K562 (cell line): Measurements from ENCODE around the gene HES3. TPM values are rescaled to one million over a fixed set of nuclear protein-coding genes. Genes with fewer than 3 reads are reported as not detected.

Source experiments
- GATAD2B ChIP-seq: fragments of 450-650 bp; IDR thresholded peaks from 2 replicates; pipeline ENCODE4 v1.6.1; 2017; ENCODE audit warnings: mild to moderate bottlenecking, borderline replicate concordance
- IRF2 ChIP-seq: sonication (generic); formaldehyde crosslinking; IDR thresholded peaks from 2 replicates; pipeline ENCODE4 v1.8.1; 2022; ENCODE audit warnings: mild to moderate bottlenecking, missing genetic modification reagents
- MYBL2 ChIP-seq, 2 experiments: fragments of 450-650 bp in 1 of 2; sonication (generic) in 1 of 2; formaldehyde crosslinking in 1 of 2; IDR thresholded peaks; 2 replicates each; pipeline versions ENCODE4 v1.6.1 to v1.8.1; 2017 to 2022; ENCODE audit warnings: borderline replicate concordance in 1 of 2, inconsistent platforms in 1 of 2, low read depth in 1 of 2, mild to moderate bottlenecking in 1 of 2, missing genetic modification reagents in 1 of 2, moderate library complexity in 1 of 2
- POLR2H ChIP-seq: IDR thresholded peaks from 2 replicates; pipeline ENCODE4 v1.6.1; 2016; ENCODE audit warnings: missing genetic modification characterization, low read depth, mild to moderate bottlenecking, control low read depth, missing compliant biosample characterization, moderate library complexity
- PRDM10 ChIP-seq: fragments of 450-650 bp; IDR thresholded peaks from 2 replicates; pipeline ENCODE4 v1.6.1; 2018; ENCODE audit not compliant: partially characterized antibody
- RBM22 ChIP-seq: fragments of 200-400 bp; formaldehyde crosslinking; IDR thresholded peaks from 2 replicates; pipeline ENCODE4 v1.6.1; 2018; ENCODE audit warnings: low read length, low read depth; ENCODE audit not compliant: poor library complexity, severe bottlenecking
- SIX5 ChIP-seq, 2 experiments: IDR thresholded peaks; 2 replicates each; pipeline ENCODE4 v1.6.1; 2011; ENCODE audit warnings: low read length in 2 of 2, borderline replicate concordance in 1 of 2, low read depth in 1 of 2, mild to moderate bottlenecking in 1 of 2, moderate library complexity in 1 of 2; ENCODE audit not compliant: insufficient read depth in 1 of 2
- THAP12 ChIP-seq: fragments of 250-450 bp; sonication (Bioruptor Pico); IDR thresholded peaks from 2 replicates; pipeline ENCODE4 v1.9.0; 2021; ENCODE audit warnings: mild to moderate bottlenecking, inconsistent platforms
- polyA plus RNA-seq, 8 experiments: library from polyadenylated mRNA; depleted of rRNA in 4 of 8; stranded (reverse) in 5 of 8; unstranded in 3 of 8; fragments of >200 nt; fragmentation: Nextera tagmentation in 2 of 8; fragmentation: Illumina TruSeq in 1 of 8; extraction: Ambion mirVana in 2 of 8; extraction: Trizol in 1 of 8; gene quantifications; 2 replicates each; pipeline versions ENCODE4 v1.2.1 to v1.2.3, GENCODE V29; 2011 to 2014; ENCODE audit warnings: inconsistent platforms in 1 of 8, missing spikeins in 1 of 8
- total RNA-seq, 7 experiments: library from RNA; depleted of rRNA in 6 of 7; stranded (reverse); fragments of >200 nt in 6 of 7; fragmentation: Illumina TruSeq in 2 of 7; extraction: Trizol in 2 of 7; gene quantifications; 2 replicates each; pipeline versions ENCODE4 v1.2.1 to v1.2.3, GENCODE V29; 2011 to 2021; ENCODE audit warnings: low replicate concordance in 1 of 7
- TF ChIP-seq, protein P1 (sequence below), 2 experiments: fragments of 450-650 bp; IDR thresholded peaks; 2 replicates each; pipeline ENCODE4 v1.6.1; 2018; ENCODE audit warnings: mild to moderate bottlenecking in 2 of 2, low read depth in 1 of 2; ENCODE audit not compliant: partially characterized antibody in 2 of 2
- TF ChIP-seq, protein P2 (sequence below): fragments of 250-450 bp; sonication (Bioruptor Pico); IDR thresholded peaks from 2 replicates; pipeline ENCODE4 v1.5.0; 2020; ENCODE audit warnings: mild to moderate bottlenecking, borderline replicate concordance

Gene HES3
- total and polyA plus RNA-seq, 9 of the 15 experiments (the other 6 are each of a cell fraction or from before 2014, with no cell fraction given) = not detected

- TF ChIP-seq PRDM10 = peak; percentile 100
- TF ChIP-seq THAP12 (CRISPR knock-in tag) = peak; percentile 89; the same call in 1 of the 2 replicates
- peak; percentile 85 for TF ChIP-seq RBM22
- TF ChIP-seq SIX5 (IDR thresholded peaks at IDR 0.05; ENCODE audit: borderline replicate concordance in 1 of 2, insufficient read depth in 1 of 2, low read depth in 1 of 2, low read length in 2 of 2) = peak in 1 of 2 experiments; percentile 37; a peak in 2 of 4 replicates
- no peak for TF ChIP-seq IRF2 (CRISPR knock-in tag)
- TF ChIP-seq POLR2H (tag) = peak; percentile 86
- peak; percentile 49; the same call in 1 of the 2 replicates for TF ChIP-seq GATAD2B
- TF ChIP-seq, protein P1, sequence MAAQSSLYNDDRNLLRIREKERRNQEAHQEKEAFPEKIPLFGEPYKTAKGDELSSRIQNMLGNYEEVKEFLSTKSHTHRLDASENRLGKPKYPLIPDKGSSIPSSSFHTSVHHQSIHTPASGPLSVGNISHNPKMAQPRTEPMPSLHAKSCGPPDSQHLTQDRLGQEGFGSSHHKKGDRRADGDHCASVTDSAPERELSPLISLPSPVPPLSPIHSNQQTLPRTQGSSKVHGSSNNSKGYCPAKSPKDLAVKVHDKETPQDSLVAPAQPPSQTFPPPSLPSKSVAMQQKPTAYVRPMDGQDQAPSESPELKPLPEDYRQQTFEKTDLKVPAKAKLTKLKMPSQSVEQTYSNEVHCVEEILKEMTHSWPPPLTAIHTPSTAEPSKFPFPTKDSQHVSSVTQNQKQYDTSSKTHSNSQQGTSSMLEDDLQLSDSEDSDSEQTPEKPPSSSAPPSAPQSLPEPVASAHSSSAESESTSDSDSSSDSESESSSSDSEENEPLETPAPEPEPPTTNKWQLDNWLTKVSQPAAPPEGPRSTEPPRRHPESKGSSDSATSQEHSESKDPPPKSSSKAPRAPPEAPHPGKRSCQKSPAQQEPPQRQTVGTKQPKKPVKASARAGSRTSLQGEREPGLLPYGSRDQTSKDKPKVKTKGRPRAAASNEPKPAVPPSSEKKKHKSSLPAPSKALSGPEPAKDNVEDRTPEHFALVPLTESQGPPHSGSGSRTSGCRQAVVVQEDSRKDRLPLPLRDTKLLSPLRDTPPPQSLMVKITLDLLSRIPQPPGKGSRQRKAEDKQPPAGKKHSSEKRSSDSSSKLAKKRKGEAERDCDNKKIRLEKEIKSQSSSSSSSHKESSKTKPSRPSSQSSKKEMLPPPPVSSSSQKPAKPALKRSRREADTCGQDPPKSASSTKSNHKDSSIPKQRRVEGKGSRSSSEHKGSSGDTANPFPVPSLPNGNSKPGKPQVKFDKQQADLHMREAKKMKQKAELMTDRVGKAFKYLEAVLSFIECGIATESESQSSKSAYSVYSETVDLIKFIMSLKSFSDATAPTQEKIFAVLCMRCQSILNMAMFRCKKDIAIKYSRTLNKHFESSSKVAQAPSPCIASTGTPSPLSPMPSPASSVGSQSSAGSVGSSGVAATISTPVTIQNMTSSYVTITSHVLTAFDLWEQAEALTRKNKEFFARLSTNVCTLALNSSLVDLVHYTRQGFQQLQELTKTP (IDR thresholded peaks at IDR 0.05; ENCODE audit: low read depth in 1 of 2, partially characterized antibody in 2 of 2) = peak in 1 of 2 experiments; percentile 59
- no peak for TF ChIP-seq MYBL2 (IDR thresholded peaks at IDR 0.05; ENCODE audit: low read depth)
- TF ChIP-seq MYBL2 (CRISPR knock-in tag; IDR thresholded peaks at IDR 0.05; ENCODE audit: borderline replicate concordance) = no peak
- TF ChIP-seq, protein P2, sequence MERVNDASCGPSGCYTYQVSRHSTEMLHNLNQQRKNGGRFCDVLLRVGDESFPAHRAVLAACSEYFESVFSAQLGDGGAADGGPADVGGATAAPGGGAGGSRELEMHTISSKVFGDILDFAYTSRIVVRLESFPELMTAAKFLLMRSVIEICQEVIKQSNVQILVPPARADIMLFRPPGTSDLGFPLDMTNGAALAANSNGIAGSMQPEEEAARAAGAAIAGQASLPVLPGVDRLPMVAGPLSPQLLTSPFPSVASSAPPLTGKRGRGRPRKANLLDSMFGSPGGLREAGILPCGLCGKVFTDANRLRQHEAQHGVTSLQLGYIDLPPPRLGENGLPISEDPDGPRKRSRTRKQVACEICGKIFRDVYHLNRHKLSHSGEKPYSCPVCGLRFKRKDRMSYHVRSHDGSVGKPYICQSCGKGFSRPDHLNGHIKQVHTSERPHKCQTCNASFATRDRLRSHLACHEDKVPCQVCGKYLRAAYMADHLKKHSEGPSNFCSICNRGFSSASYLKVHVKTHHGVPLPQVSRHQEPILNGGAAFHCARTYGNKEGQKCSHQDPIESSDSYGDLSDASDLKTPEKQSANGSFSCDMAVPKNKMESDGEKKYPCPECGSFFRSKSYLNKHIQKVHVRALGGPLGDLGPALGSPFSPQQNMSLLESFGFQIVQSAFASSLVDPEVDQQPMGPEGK (CRISPR knock-in tag) = 0 out of 2 replicates have a peak, but pooled peaks have one; percentile 66
Measured at GRCh38 chr1:6199298-6200187, 44.4 kb upstream of the HES3 start, which contains the start of gene RPL22 (continued).
